CD4-positive, alpha-beta T cell treated with Interleukin-21 for 1 hour (primary cell): ENCODE measurements around the gene OTULIN.

Source experiments
- DNase-seq: peaks from one replicate; pipeline ENCODE4 v3.0.0-alpha.2; 2020

The OTULIN gene

DNA sequence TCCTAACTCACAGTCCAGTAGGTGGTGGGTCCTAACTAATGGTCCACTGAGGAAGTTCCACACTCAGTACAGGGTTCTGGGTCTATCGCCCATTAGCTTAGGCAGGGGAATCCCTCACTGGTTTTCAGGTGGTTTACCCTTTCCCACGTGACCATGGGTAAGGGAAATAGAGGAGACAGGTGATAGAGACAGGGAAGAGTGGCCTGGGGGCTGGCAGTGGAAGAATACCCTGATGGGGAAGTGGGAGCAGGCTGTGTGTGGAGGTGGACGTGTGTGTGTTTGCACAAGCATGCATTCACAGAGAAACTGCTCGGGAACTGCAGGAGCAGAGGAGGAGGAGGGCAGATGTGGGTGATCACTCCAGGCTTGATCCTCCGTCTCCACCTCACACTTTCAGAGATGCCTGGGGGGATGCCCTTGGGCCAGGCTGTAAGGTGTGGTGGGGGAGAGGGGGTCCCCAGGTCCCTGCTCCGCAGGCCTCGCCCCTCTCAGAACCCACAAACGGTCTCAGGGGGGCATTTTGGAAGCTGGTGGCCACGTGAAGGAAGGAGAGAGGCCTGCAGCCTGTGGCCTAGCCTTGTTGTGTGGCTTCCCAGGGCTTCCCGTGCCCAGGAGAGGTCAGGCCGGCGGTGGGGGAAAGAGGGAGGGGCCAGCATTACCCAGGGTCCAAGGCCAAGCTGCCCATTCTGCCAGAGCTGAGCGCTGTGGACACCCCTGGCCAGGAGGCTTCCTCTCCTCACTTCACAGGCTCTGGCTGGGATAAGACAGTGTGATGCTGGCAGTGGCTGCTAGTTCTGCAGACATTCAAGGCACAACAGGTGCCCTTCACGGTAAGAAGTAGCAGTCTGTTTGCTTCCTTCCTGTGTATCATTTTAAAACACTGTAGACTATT lies 80.0 kb downstream of the OTULIN start:
- no peak for DNase-seq

DNA sequence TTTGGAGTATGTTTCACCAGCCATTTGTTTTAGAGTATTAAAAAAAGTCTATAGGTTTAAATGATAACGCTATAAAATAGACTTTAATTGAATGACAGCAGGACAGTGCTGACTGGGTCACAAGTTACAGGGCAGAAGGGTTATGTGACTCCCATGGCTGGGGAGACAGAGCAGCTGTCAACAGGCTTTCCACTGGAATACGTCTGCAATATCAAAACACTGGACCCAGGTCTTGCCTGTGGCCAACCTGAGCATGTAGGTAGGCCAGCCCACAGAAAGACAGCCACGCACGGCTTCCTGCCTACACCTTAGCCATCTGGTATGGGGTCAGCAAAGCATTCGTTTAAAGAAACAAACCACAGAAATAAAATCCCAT lies 80.7 kb downstream of the OTULIN start:
- DNase-seq = no peak

DNA sequence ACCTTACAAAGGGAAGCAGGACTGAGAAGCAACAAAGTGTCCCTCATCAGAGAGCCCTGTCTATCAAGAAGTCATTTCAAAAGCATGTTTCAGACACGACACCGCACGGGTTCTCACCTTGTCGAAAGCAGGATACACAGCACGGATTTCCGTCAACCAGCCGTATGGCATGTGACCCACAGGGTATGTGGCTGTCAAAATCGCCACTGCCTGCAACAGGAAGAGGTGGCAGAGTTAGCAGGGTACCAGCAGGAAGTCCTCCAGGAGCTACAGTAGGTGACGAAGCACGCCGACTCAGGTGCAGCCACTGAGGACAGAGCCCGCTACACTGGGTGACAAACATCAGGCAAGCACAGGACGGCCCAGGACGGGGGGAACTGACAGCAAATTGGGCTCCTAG lies 81.2 kb downstream of the OTULIN start:
- peak; percentile 32 for DNase-seq

DNA sequence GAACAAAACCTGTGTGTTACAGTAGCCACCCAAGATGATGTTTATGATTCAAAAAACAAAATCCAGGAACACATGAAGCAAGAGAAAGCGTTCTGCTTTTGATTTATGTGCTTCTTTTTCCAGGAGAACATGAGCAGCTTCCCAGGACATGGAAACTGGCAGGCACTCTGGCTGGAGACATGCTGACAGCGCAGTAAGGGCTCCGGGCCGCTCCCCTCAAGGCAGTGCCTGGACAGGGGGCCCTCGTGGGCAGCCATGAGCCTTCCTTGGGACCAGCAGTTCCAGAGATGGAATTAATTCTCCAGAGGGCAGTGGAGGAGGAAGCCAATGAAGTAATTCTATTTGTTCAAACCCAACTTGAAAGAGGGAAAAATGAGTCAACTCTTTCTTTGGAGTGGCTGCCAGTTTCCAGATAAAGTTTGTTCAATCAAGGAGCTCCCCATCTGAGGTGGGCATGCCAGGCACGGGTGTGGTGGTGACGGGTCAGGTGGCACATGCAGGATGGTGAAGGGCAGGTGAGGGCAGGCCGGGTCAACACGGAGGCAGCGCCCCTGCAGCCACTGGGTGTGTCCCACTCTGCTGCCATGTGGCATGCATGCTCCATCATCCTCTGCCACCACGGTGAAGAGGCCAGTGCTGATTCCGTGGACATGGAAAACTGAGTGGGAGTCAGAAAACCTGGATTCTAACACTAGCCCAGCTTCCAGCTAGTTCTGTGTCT lies 83.8 kb downstream of the OTULIN start:
- DNase-seq = no peak
